ENCODE results near the gene SIRT3.
"Not testable (repeated sequence)": the region's sequence is repeated elsewhere in the genome, so short reads cannot be mapped to it uniquely, and the experiment has no call there.

SIRT3 gene

DNA sequence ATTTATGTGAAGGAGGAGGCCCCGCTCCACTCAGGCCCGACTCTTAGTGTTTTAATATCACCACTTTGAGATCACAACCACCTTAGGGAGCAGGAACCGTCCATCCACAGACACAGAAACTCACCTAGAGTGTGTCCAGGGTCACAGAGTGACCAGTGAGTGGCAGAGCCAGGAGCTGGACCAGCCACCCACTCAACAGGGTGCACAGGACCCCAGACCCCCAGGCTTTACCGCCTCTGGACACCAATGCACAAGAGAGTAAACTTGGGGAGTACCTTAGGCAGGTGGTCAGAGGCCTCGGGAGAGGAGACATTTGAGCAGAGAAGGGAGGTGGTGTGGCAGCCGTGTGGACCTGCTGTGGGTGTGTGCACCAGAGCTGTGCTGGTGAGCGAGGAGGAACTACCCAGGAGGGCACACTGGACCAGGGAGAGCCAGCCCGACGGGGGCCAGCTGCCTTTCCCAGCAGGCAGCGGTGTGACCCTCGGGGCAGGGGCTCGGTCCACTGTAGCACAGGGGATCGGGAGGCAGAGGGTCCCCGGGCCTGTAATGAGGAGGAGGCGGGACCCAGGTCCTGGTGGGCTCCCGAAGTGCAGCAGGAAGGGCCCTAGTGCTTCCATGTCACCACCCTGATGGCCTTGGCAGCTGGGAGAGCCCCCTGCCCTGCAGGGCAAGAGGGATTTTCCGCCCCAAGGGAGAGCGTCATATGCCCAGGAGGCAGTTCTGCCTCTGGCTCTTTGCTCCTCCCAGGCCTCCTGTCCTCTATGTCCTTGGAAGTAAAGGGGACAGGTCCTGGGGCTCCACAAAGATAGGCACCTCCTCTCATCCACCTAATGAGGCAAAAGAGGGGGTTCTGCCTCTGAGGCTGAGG, 34.5 kb upstream of the SIRT3 start:
- DNase-seq: no peak

DNA sequence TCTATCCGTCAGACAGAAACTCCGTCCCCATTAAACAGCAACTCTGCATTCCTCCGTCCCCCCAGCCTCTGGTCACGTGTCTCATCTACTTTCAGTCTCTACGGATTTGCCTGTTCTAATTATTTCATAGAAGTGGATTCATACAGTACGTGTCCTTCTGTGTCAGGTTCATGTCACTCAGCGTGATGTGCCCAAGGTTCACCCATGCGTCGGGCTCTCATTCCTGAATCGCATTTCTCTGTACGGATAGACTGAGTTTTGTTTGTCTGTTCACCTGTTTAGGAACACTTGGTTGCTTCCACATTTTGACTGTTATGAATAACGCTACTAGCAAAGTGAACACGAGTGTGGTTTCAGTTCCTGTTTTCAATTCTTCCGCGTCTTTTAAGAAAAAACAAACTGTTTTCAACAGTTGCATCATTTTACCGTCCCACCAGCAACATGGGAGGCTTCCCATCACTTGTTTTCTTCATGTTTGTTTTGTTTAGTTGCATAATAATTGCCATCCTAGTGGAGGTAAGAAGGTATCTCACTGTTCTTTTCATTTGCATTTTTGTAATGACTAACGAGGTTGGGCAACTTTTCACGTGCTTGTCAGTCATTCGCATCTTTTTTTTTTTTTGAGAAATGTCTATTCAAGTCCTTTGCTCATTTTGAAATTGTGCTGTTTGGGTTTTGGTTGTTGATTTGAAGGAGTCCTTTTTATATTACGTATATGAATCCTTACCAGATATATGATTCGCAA, 33.2 kb upstream of the SIRT3 start:
- DNase-seq: no peak

DNA sequence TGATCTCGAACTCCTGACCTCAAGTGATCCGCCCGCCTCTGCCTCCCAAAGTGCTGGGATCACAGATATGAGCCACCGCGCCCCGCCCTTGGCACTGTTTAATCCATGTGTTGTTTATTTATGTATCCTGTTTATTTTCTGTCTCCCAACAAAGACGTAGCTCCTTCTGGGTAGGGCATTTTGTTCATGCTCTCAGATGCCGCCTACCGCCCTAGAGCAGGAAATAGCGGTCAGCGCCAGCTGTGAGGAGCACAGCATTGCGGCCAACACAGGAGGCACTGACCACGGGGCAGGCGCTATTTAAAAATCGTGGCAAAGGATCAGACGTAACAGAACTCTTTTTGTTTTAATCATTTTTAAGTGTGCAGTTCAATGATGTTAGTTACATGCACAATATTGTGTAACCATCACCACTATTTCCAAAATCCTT, 32.6 kb upstream of the SIRT3 start:
- not testable (repeated sequence) for DNase-seq

GRCh38 chr11:267491-267994, 31.4 kb upstream of the SIRT3 start:
- no peak for DNase-seq

GRCh38 chr11:266676-267439, 30.7 kb upstream of the SIRT3 start:
- DNase-seq: no peak

DNA sequence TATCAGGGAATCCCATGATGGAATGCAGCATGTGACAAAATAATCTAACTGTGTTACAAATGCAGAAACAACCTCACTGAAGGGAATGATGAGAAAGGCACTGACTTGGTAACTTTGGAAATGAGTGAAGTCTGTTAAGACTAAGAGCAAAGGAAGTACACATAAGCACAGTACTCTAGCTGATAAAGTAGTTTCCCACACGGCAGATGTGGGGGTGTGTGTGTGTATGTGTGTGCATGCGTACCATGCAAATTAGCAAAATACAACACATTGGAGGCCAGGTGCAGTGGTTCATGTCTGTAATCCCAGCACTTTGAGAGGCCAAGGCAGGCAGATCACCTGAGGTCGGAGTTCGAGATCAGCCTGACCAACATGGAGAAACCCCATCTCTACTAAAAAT, 25.5 kb upstream of the SIRT3 start:
- DNase-seq: no peak

- no peak for DNase-seq
These were observed 23.3 kb upstream of the SIRT3 start for GRCh38 chr11:259413-259812.

DNA sequence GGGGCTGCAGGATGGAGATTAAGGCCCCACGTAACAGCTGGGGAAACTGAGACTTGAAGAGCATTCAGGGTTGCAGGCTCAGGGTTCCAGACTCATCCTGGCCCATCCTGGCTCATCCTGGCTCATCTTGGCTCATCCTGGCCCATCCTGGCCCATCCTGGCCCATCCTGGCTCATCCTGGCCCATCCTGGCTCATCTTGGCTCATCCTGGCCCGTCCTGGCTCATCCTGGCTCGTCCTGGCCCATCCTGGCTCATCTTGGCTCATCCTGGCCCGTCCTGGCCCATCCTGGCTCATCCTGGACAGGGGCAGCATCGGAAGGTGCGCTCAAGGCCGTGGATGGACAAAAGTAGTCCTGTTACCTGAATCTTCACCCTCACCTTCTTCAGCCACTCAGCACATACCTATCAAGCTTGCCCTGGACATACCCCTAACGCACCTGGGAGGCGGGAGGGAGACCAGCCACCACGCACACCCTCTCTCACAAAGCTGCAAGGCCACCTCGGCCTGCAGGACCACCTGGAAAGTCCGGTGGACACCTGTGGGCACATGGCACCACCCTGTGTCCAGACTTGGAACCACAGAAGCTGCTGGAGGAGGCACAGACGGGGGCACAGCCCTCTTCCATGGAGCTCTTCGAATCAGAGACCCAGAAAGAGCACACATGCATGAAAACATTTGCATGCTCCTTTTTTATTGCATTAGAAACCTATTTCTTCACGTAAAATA, 21.8 kb upstream of the SIRT3 start:
- no peak for DNase-seq

- no peak for DNase-seq
These were observed 21.0 kb upstream of the SIRT3 start for GRCh38 chr11:256952-257737.

- no peak for DNase-seq
These were observed 19.7 kb upstream of the SIRT3 start for GRCh38 chr11:255816-256215.

- DNase-seq: no peak
These were observed 19.0 kb upstream of the SIRT3 start for GRCh38 chr11:255176-255575.

DNA sequence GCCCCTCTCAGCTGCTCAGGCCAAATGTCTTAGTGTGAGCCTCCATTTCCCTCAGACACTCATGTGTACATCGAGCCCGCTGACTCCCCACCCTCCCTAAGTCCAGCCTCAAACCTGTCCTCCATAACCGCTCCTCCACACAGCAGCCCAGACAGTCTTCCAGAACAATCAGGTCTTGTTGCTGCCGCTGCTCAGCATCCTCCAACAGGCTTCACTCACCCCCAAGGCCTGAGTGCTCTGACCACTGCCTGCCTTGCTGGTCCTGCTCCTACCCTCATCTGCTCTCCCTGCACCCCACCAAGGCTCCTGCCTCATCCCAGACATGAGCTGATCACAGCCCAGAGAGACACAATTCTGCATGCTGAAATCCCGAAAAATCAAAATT, 17.7 kb upstream of the SIRT3 start:
- no peak for DNase-seq

DNA sequence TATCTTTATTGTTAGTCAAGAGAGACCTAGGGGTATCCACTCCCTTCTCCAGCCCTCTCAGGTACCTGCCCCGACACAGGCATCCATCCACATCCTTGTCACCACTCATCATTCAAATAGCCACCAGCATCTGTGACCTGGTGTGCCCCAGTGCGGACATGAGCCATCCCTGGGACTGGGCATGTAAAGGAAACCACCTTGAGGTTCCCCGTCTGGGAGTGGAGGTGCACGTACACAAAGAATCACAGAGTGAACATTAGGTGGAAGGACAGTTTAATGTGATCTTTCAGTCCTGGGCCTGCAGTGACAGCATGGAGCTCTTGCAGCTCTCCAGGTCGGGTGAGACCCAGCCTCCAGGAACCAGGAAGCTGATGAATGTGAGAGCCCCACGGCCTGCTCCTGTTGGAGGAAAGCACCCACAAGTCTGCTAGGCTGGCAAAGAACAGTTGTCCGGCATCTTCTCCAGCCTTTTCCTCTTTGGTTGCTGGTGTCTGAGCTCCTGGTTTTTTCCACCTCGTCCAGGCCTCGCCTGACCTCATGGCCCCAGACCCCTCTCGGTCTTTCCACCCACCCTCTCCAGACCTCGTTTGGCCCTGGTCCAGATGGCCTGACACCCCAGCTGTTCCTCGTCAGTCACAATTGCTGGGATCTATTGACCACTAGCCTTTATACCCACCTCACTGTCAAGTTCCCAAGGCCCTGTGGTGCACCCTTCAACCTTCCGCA, 17.2 kb upstream of the SIRT3 start:
- no peak for DNase-seq

GRCh38 chr11:252666-253065, 16.5 kb upstream of the SIRT3 start:
- DNase-seq: no peak

DNA sequence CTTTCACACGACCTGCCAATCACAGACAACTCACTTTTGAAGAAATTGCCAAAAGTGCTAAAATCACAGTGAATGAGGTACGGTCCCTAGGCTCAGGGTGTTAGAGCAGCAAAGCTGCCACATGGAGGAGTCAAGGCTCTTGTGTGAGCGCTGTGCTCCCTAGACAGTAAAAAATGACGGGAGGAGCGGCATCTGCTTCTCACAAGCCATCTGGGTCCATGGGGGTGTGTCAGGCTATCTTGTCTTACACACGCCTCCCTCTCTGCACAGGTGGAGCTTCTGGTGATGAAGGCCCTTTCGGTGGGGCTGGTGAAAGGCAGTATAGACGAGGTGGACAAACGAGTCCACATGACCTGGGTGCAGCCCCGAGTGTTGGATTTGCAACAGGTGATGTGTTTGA, 15.4 kb upstream of the SIRT3 start:
- DNase-seq: no peak

- DNase-seq: peak; percentile 59
These were observed 14.7 kb upstream of the SIRT3 start for GRCh38 chr11:250740-251299.

DNA sequence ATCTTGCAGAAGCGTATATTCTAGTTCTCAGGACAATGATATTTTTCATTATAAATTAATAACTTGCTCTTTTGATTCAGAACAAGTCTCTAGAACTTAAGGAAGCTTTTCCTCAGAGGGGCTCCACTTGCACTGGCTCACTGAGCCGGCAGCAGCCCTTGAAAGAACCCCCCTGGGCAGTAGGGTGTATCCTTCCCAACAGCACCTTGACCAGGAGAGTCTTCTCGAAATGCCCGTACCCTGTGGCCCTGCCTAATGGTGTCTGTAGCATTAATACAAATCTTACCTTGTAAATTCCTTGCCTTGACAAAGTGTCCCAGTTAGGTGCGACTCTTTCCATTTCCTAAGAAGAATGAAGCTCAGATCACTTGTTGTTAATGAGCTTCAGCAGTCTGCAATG, 14.1 kb upstream of the SIRT3 start:
- DNase-seq: no peak

DNA sequence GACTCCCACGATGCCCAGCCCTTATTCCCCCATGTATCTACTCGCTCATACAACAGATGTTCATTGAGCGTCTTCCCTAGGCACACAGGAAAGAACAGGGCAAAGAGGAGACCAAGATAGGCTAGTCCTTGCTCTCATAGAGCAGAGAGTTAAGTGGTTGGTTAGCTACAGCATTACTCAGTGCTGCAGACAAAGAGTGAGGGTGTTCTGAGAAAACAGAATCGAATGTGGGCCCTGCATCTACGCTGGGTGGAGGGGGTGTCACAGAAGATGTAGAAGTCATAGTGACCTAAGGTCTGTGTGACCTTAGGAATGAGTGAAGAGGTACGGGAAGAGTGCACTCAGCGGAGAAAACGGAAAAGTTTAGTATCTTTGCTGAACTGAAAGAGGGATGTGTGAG, 12.9 kb upstream of the SIRT3 start:
- DNase-seq: no peak

GRCh38 chr11:244376-244775, 8.2 kb upstream of the SIRT3 start:
- DNase-seq: no peak

- no peak for DNase-seq
These were observed 5.5 kb upstream of the SIRT3 start for GRCh38 chr11:241634-242033.

DNA sequence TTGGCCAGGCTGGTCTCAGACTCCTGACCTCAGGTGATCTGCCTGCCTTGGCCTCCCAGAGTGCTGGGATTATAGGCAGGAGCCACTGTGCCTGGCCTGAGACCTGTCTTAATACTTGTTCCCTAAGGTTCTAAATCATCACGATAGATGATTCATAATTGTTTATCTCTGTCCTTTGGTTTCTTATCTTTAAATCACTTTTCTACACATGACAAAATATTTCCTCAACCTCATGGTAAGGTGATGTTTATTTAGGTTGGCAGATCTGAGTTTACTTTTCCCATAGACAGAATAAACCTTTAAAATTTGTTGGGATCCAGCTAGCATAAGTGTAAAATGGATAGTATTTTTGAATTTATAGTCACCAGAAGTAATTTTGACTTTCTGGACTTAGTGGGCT, 4.2 kb upstream of the SIRT3 start:
- no peak for DNase-seq

Data from right hindlimb (tissue), 1 donor.